Activated CD8-positive, alpha-beta memory T cell treated with anti-CD3 and anti-CD28 coated beads, Interleukin-2, amount 50 U/mL, for 4 hours (primary cell): ENCODE measurements around the gene MRPS18A.
"Not testable (repeated sequence)": the region's sequence is repeated elsewhere in the genome, so short reads cannot be mapped to it uniquely, and the experiment has no call there.

Experiments used
- DNase-seq: peaks from one replicate; pipeline ENCODE4 v3.0.0-alpha.2; 2020

Gene MRPS18A

GRCh38 chr6:43716099-43716498, 28.5 kb upstream of the MRPS18A start:
- DNase-seq = no peak

- DNase-seq = no peak
These were observed 27.6 kb upstream of the MRPS18A start for GRCh38 chr6:43715056-43715788.

- DNase-seq = no peak
These were observed 26.9 kb upstream of the MRPS18A start for GRCh38 chr6:43714311-43715055.

- DNase-seq = no peak
These were observed 26.2 kb upstream of the MRPS18A start for GRCh38 chr6:43713643-43714310.

- no peak for DNase-seq
These were observed 25.0 kb upstream of the MRPS18A start for GRCh38 chr6:43712579-43712978.

- no peak for DNase-seq
These were observed 23.0 kb upstream of the MRPS18A start for GRCh38 chr6:43710576-43710975.

- DNase-seq = no peak
These were observed 22.2 kb upstream of the MRPS18A start for GRCh38 chr6:43709654-43710303.

GRCh38 chr6:43708860-43709653, 21.5 kb upstream of the MRPS18A start:
- no peak for DNase-seq

GRCh38 chr6:43707767-43708166, 20.2 kb upstream of the MRPS18A start:
- DNase-seq = no peak

GRCh38 chr6:43707269-43707668, 19.7 kb upstream of the MRPS18A start:
- no peak for DNase-seq

- no peak for DNase-seq
These were observed 19.2 kb upstream of the MRPS18A start for GRCh38 chr6:43706788-43707187.

- DNase-seq = no peak
These were observed 18.4 kb upstream of the MRPS18A start for GRCh38 chr6:43705996-43706395.

GRCh38 chr6:43703512-43704429, 16.2 kb upstream of the MRPS18A start:
- no peak for DNase-seq

- DNase-seq = no peak
These were observed 15.2 kb upstream of the MRPS18A start for GRCh38 chr6:43702534-43703440.

- DNase-seq = no peak
These were observed 14.6 kb upstream of the MRPS18A start for GRCh38 chr6:43702171-43702533.

GRCh38 chr6:43700939-43701560, 13.5 kb upstream of the MRPS18A start:
- DNase-seq = not testable (repeated sequence)

GRCh38 chr6:43699564-43700186, 12.1 kb upstream of the MRPS18A start:
- DNase-seq = no peak

- DNase-seq = no peak
These were observed 11.2 kb upstream of the MRPS18A start for GRCh38 chr6:43698584-43699349.

- DNase-seq = no peak
These were observed 9.8 kb upstream of the MRPS18A start for GRCh38 chr6:43697421-43697820.
